ENCODE measurements around the gene HLA-F. TPM values are rescaled to one million over a fixed set of nuclear protein-coding genes. Genes with fewer than 3 reads are reported as not detected.

Gene HLA-F
- total and polyA plus RNA-seq, 4 donors: 76.2 to 451 (median 153) TPM

- Histone ChIP-seq H3K27ac (ENCODE audit: low read depth in 1 of 2, low read length in 1 of 2) (no peak overlapping the region), H3K9me3 (ENCODE audit: control insufficient read depth in 4 of 4, insufficient read depth in 3 of 4, low read length in 3 of 4) (no peaks in the 10 kb centered on the region), H3K9ac (ENCODE audit: insufficient read depth in 1 of 2, low read length in 2 of 2) (no peak overlapping the region), H3K4me1 (ENCODE audit: control insufficient read depth in 5 of 5, insufficient read depth in 5 of 5, low read length in 5 of 5) (peaks cover 0 to 9% (median 3%) of the 10 kb centered on the region in 5 donors), H3K27me3 (ENCODE audit: control insufficient read depth in 3 of 3, insufficient read depth in 3 of 3, low read length in 2 of 3) (peaks cover 0 to 33% (median 17%) of the 10 kb centered on the region in 3 donors), H3K36me3 (ENCODE audit: control insufficient read depth in 4 of 4, insufficient read depth in 4 of 4, low read length in 4 of 4) (no peaks in the 10 kb centered on the region), H3K4me3 (no peak overlapping the region)
- DNase-seq (no peak), ATAC-seq (ENCODE audit: insufficient read depth, low FRiP score) (no peak)
- no peak for TF ChIP-seq CTCF (IDR thresholded peaks at IDR 0.05; ENCODE audit: control extremely low read depth, extremely low read depth)
- 37 to 55% methylated on average over 2 of the region's 2 CpGs for WGBS, 2 donors
Observed at GRCh38 chr6:29757701-29758293, 34.6 kb downstream of the HLA-F start.

- no peak for TF ChIP-seq CTCF (IDR thresholded peaks at IDR 0.05; ENCODE audit: control extremely low read depth, extremely low read depth)
- WGBS, 2 donors: 86 to 93% methylated on average over 2 of the region's 2 CpGs
- H3K4me1 ChIP-seq (ENCODE audit: control insufficient read depth in 5 of 5, insufficient read depth in 5 of 5, low read length in 5 of 5): peaks cover 0 to 12% (median 4%) of the 10 kb centered on the region in 5 donors
- no peaks in the 10 kb centered on the region for H3K36me3 ChIP-seq (ENCODE audit: control insufficient read depth in 4 of 4, insufficient read depth in 4 of 4, low read length in 4 of 4)
- no peak overlapping the region for H3K9ac ChIP-seq (ENCODE audit: insufficient read depth in 1 of 2, low read length in 2 of 2)
- no peak overlapping the region for H3K27ac ChIP-seq (ENCODE audit: low read depth in 1 of 2, low read length in 1 of 2)
- no peak overlapping the region for H3K4me3 ChIP-seq
- peaks cover 0 to 29% (median 17%) of the 10 kb centered on the region in 3 donors for H3K27me3 ChIP-seq (ENCODE audit: control insufficient read depth in 3 of 3, insufficient read depth in 3 of 3, low read length in 2 of 3)
- no peaks in the 10 kb centered on the region for H3K9me3 ChIP-seq (ENCODE audit: control insufficient read depth in 4 of 4, insufficient read depth in 3 of 4, low read length in 3 of 4)
- DNase-seq: no peak
- ATAC-seq (ENCODE audit: insufficient read depth, low FRiP score): no peak
Observed at GRCh38 chr6:29758761-29759160, 35.5 kb downstream of the HLA-F start.

- Histone ChIP-seq H3K4me1 (ENCODE audit: control insufficient read depth in 5 of 5, insufficient read depth in 5 of 5, low read length in 5 of 5) (peaks cover 0 to 12% (median 4%) of the 10 kb centered on the region in 5 donors), H3K36me3 (ENCODE audit: control insufficient read depth in 4 of 4, insufficient read depth in 4 of 4, low read length in 4 of 4) (no peaks in the 10 kb centered on the region), H3K27ac (ENCODE audit: low read depth in 1 of 2, low read length in 1 of 2) (no peak overlapping the region), H3K27me3 (ENCODE audit: control insufficient read depth in 3 of 3, insufficient read depth in 3 of 3, low read length in 2 of 3) (peaks cover 0 to 29% (median 17%) of the 10 kb centered on the region in 3 donors), H3K9ac (ENCODE audit: insufficient read depth in 1 of 2, low read length in 2 of 2) (no peak overlapping the region), H3K9me3 (ENCODE audit: control insufficient read depth in 4 of 4, insufficient read depth in 3 of 4, low read length in 3 of 4) (no peaks in the 10 kb centered on the region), H3K4me3 (no peak overlapping the region)
- ATAC-seq (ENCODE audit: insufficient read depth, low FRiP score): no peak
- 77 to 85% methylated on average over 5 of the region's 5 CpGs for WGBS, 2 donors
- DNase-seq: peak in 1 of 3 donors; percentile 6
- no peak for TF ChIP-seq CTCF (IDR thresholded peaks at IDR 0.05; ENCODE audit: control extremely low read depth, extremely low read depth)
Observed at GRCh38 chr6:29759457-29759856, 36.2 kb downstream of the HLA-F start.

- Histone ChIP-seq H3K4me1 (ENCODE audit: control insufficient read depth in 5 of 5, insufficient read depth in 5 of 5, low read length in 5 of 5) (peaks cover 0 to 12% (median 5%) of the 10 kb centered on the region in 5 donors), H3K9me3 (ENCODE audit: control insufficient read depth in 4 of 4, insufficient read depth in 3 of 4, low read length in 3 of 4) (no peaks in the 10 kb centered on the region), H3K36me3 (ENCODE audit: control insufficient read depth in 4 of 4, insufficient read depth in 4 of 4, low read length in 4 of 4) (no peaks in the 10 kb centered on the region), H3K27ac (ENCODE audit: low read depth in 1 of 2, low read length in 1 of 2) (no peak overlapping the region), H3K9ac (ENCODE audit: insufficient read depth in 1 of 2, low read length in 2 of 2) (no peak overlapping the region), H3K27me3 (ENCODE audit: control insufficient read depth in 3 of 3, insufficient read depth in 3 of 3, low read length in 2 of 3) (peaks cover 0 to 22% (median 15%) of the 10 kb centered on the region in 3 donors), H3K4me3 (no peak overlapping the region)
- 55 to 75% methylated on average over 3 of the region's 3 CpGs for WGBS, 2 donors
- TF ChIP-seq CTCF (IDR thresholded peaks at IDR 0.05; ENCODE audit: control extremely low read depth, extremely low read depth): no peak
- no peak for DNase-seq
- ATAC-seq (ENCODE audit: insufficient read depth, low FRiP score): no peak
Observed at GRCh38 chr6:29760328-29760727, 37.1 kb downstream of the HLA-F start.

Data from lung (tissue), 12 donors.